GM12878 (cell line): ENCODE measurements around the gene ODAM. TPM values are rescaled to one million over a fixed set of nuclear protein-coding genes. Genes with fewer than 3 reads are reported as not detected.

Source experiments
- ATAC-seq: fragments of 200-7000 bp; cut with Tn5 transposase; 3 replicates; pipeline ENCODE4 v1.9.1; 2020; ENCODE audit warnings: mild to moderate bottlenecking, moderate library complexity
- BruUV-seq: library from RNA; stranded (reverse); fragments of 400-500 nt; replicated peaks from 2 replicates; lab custom pipeline; 2021; lab: Mats Ljungman, UMichigan
- CTCF ChIA-PET: fragments of 300-600 bp; sonication (Branson Sonifier 250); formaldehyde crosslinking; extraction: SDS; loops from one replicate; lab custom pipeline; 2021; ENCODE audit warnings: inconsistent platforms; lab: Yijun Ruan, JAX
- POLR2A ChIA-PET: fragments of 350-600 bp; formaldehyde crosslinking; extraction: SDS; loops from one replicate; lab custom pipeline; 2021; ENCODE audit warnings: inconsistent platforms; lab: Charles Lee
- RAD21 ChIA-PET: fragments of 300-600 bp; sonication (Branson Sonifier 250); formaldehyde crosslinking; loops from one replicate; lab custom pipeline; 2023; ENCODE audit warnings: antibody characterized with exemption; ENCODE audit not compliant: unreplicated experiment; lab: Charles Lee
- SMC1A ChIA-PET: fragments of 300-600 bp; sonication (Branson Sonifier 250); formaldehyde crosslinking; loops from one replicate; lab custom pipeline; 2023; ENCODE audit not compliant: unreplicated experiment, uncharacterized antibody; lab: Charles Lee
- DNase-seq: peaks from one replicate; pipeline ENCODE4 v3.0.0-alpha.2; 2011; ENCODE audit warnings: low read depth, low spot score
- FAIRE-seq: peaks from 3 replicates; lab custom pipeline; 2011; peaks lifted over from hg19 to GRCh38; lab: Jason Lieb, UNC
- H2AFZ ChIP-seq: 2 replicates; pipeline ENCODE4 v1.6.0; 2011; ENCODE audit warnings: low read depth, low read length, control low read depth; ENCODE audit not compliant: control insufficient read depth
- H3K27ac ChIP-seq: 2 replicates; pipeline ENCODE4 v1.5.1; 2011; ENCODE audit warnings: control low read depth; ENCODE audit not compliant: control insufficient read depth, insufficient read depth
- H3K27me3 ChIP-seq, 2 experiments: replicated peaks in 1 of 2; 2 replicates each; pipeline versions ENCODE4 v1.6.0 to v1.6.1; 2011; ENCODE audit warnings: low read length in 1 of 2; ENCODE audit not compliant: control insufficient read depth in 2 of 2, insufficient read depth in 2 of 2
- H3K36me3 ChIP-seq, 2 experiments: 2 replicates each; pipeline ENCODE4 v1.5.1; 2011; ENCODE audit warnings: low read length in 1 of 2; ENCODE audit not compliant: control insufficient read depth in 2 of 2, insufficient read depth in 2 of 2
- H3K4me1 ChIP-seq: 2 replicates; pipeline ENCODE4 v1.6.1; 2011; ENCODE audit warnings: mild to moderate bottlenecking, low read length, moderate library complexity, mixed read lengths; ENCODE audit not compliant: control insufficient read depth, insufficient read depth
- H3K4me2 ChIP-seq: 2 replicates; pipeline ENCODE4 v1.6.0; 2011; ENCODE audit warnings: control low read depth; ENCODE audit not compliant: control insufficient read depth, insufficient read depth
- H3K4me3 ChIP-seq: fragments of 200-600 bp; sonication (generic); 2 replicates; pipeline ENCODE4 v1.5.1; 2016
- H3K79me2 ChIP-seq: 2 replicates; pipeline ENCODE4 v1.6.0; 2011; ENCODE audit warnings: low read length; ENCODE audit not compliant: control insufficient read depth, insufficient read depth
- H3K9ac ChIP-seq: 2 replicates; pipeline ENCODE4 v1.8.0; 2011; ENCODE audit warnings: low read length, control low read depth, mixed read lengths; ENCODE audit not compliant: control insufficient read depth, insufficient read depth
- H3K9me3 ChIP-seq: replicated peaks from 3 replicates; pipeline ENCODE4 v1.5.1; 2011; ENCODE audit warnings: mild to moderate bottlenecking, low read length; ENCODE audit not compliant: control insufficient read depth, insufficient read depth
- H4K20me1 ChIP-seq: 2 replicates; pipeline ENCODE4 v1.6.0; 2011; ENCODE audit not compliant: control insufficient read depth, insufficient read depth
- ASH2L ChIP-seq: fragments of 300-600, 200-600 bp; sonication (generic); IDR thresholded peaks from 2 replicates; pipeline ENCODE4 v1.6.1; 2017; ENCODE audit warnings: low read depth, mild to moderate bottlenecking, borderline replicate concordance
- ATF2 ChIP-seq: IDR thresholded peaks from 2 replicates; pipeline ENCODE4 v1.6.1; 2012; ENCODE audit warnings: low read length, inconsistent platforms
- BCLAF1 ChIP-seq: fragments of 450-650 bp; IDR thresholded peaks from 2 replicates; pipeline ENCODE4 v1.6.1; 2017; ENCODE audit warnings: antibody characterized with exemption, mild to moderate bottlenecking, moderate library complexity
- EZH2 ChIP-seq: IDR thresholded peaks from 2 replicates; pipeline ENCODE4 v1.6.1; 2012; ENCODE audit warnings: low read depth, mild to moderate bottlenecking, control low read depth, inconsistent platforms, low read length, borderline replicate concordance; ENCODE audit not compliant: control insufficient read depth
- HDAC2 ChIP-seq: fragments of 200-600 bp; sonication (generic); IDR thresholded peaks from 2 replicates; pipeline ENCODE4 v1.6.1; 2017
- IKZF1 ChIP-seq: fragments of 450-650 bp; conservative IDR thresholded peaks from 2 replicates; pipeline ENCODE4 v1.6.1; 2017; ENCODE audit warnings: antibody characterized with exemption, mild to moderate bottlenecking
- JUNB ChIP-seq: IDR thresholded peaks from 2 replicates; pipeline ENCODE4 v1.6.1; 2016; ENCODE audit warnings: antibody characterized with exemption, mild to moderate bottlenecking
- KLF5 ChIP-seq: fragments of 450-650 bp; IDR thresholded peaks from 2 replicates; pipeline ENCODE4 v1.6.1; 2014; ENCODE audit warnings: mild to moderate bottlenecking; ENCODE audit not compliant: partially characterized antibody
- NR2C1 ChIP-seq: fragments of 450-650 bp; IDR thresholded peaks from 2 replicates; pipeline ENCODE4 v1.6.1; 2017; ENCODE audit warnings: antibody characterized with exemption, mild to moderate bottlenecking, moderate library complexity
- NR2F1 ChIP-seq: fragments of 450-650 bp; conservative IDR thresholded peaks from 2 replicates; pipeline ENCODE4 v1.6.1; 2017; ENCODE audit warnings: mild to moderate bottlenecking
- NRF1 ChIP-seq: conservative IDR thresholded peaks from 2 replicates; pipeline ENCODE4 v1.6.1; 2011; ENCODE audit warnings: mild to moderate bottlenecking, low read depth, low read length, improper control_type of control experiment
- RAD21 ChIP-seq: IDR thresholded peaks from 2 replicates; pipeline ENCODE4 v1.6.1; 2011; ENCODE audit warnings: mild to moderate bottlenecking, low read depth, low read length, moderate library complexity; ENCODE audit not compliant: insufficient read depth
- SP1 ChIP-seq: IDR thresholded peaks from one replicate; pipeline ENCODE4 v1.6.1; 2011; ENCODE audit warnings: low read depth, low read length
- SUZ12 ChIP-seq: fragments of 200-600 bp; sonication (generic); IDR thresholded peaks from one replicate; pipeline ENCODE4 v1.6.1; 2018; ENCODE audit warnings: antibody characterized with exemption, mild to moderate bottlenecking; ENCODE audit not compliant: unreplicated experiment
- USF1 ChIP-seq: IDR thresholded peaks from 2 replicates; pipeline ENCODE4 v1.6.1; 2011; ENCODE audit warnings: borderline replicate concordance, low read depth, mild to moderate bottlenecking, moderate library complexity, mixed read lengths, low read length; ENCODE audit not compliant: insufficient read depth; ENCODE audit errors: extremely low read length
- ZBTB33 ChIP-seq: fragments of 450-650 bp; IDR thresholded peaks from 2 replicates; pipeline ENCODE4 v1.6.1; 2017; ENCODE audit warnings: mild to moderate bottlenecking
- ZNF217 ChIP-seq: fragments of 450-650 bp; IDR thresholded peaks from 2 replicates; pipeline ENCODE4 v1.6.1; 2017; ENCODE audit warnings: antibody characterized with exemption, mild to moderate bottlenecking
- WGBS: methylation state at CpG from one replicate; pipeline ENCODE4 v1.1.6; 2016; ENCODE audit warnings: low lambda C conversion rate; ENCODE audit not compliant: insufficient replicate concordance, insufficient coverage; ENCODE audit errors: missing lambda C conversion rate; 5-methylcytosine and 5-hydroxymethylcytosine counted together
- in situ Hi-C: fragments of 300-500 bp; cut with MboI; formaldehyde crosslinking; loops from 9 replicates; pipeline ENCODE4 v1.14.3; 2018; ENCODE audit warnings: mixed read lengths
- intact Hi-C: fragments of 100-400 bp; cut with micrococcal nuclease; formaldehyde crosslinking; loops from one replicate; pipeline ENCODE4 v1.14.2; 2022; ENCODE audit not compliant: unreplicated experiment
- polyA plus RNA-seq, 11 experiments: library from polyadenylated mRNA; depleted of rRNA in 4 of 11; unstranded in 6 of 11; stranded (reverse) in 5 of 11; fragments of >200 nt; fragmentation: Nextera tagmentation in 4 of 11; fragmentation: Illumina TruSeq in 1 of 11; extraction: Ambion mirVana in 4 of 11; extraction: Trizol in 1 of 11; gene quantifications; 1 replicate in 1 of 11; 2 replicates in 10 of 11; pipeline versions ENCODE4 v1.2.1 to v1.2.3, GENCODE V29; 2011 to 2016; ENCODE audit warnings: inconsistent platforms in 2 of 11, missing spikeins in 2 of 11, low read depth in 1 of 11
- total RNA-seq, 4 experiments: library from RNA; depleted of rRNA in 3 of 4; stranded (reverse); fragments of >200 nt in 3 of 4; fragmentation: Illumina TruSeq in 1 of 4; extraction: Trizol in 1 of 4; gene quantifications; 2 replicates each; pipeline versions ENCODE4 v1.2.1 to v1.2.3, GENCODE V29; 2013 to 2021

ODAM gene
- total and polyA plus RNA-seq, 10 of the 15 experiments (the other 5 are each of a cell fraction or from before 2014, with no cell fraction given): not detected

- TF ChIP-seq RAD21: no peak
- TF ChIP-seq EZH2: no peak
- TF ChIP-seq ZBTB33: no peak
- no peak for TF ChIP-seq JUNB
- TF ChIP-seq HDAC2: no peak
- TF ChIP-seq, all 136 proteins: peak for 0
These were observed 15.7 kb upstream of the ODAM start (continued) for GRCh38 chr4:70179811-70180210.

GRCh38 chr4:70181864-70182263 is 13.7 kb upstream of the ODAM start:
- Histone ChIP-seq H3K36me3 (no peaks in the 10 kb centered on the region), H3K9me3 (no peaks in the 10 kb centered on the region), H3K79me2 (no peaks in the 10 kb centered on the region), H3K27ac (no peak overlapping the region), H3K27me3 (no peaks in the 10 kb centered on the region), H3K4me3 (no peak overlapping the region), H2AFZ (no peak overlapping the region), H3K9ac (no peak overlapping the region), H4K20me1 (no peaks in the 10 kb centered on the region), H3K4me2 (no peak overlapping the region), H3K4me1 (no peaks in the 10 kb centered on the region)
- ChIA-PET RAD21 (interaction anchor here (1.3 kb wide), 1 partner anchor 286 kb away, joined by 6 read pairs; no protein-coding TSS in a partner anchor), POLR2A (no interaction called here), CTCF (interaction anchor here (2.6 to 4.6 kb wide), 3 partner anchors 286 to 492 kb away, joined by 9 to 36 read pairs (median 19); no protein-coding TSS in a partner anchor), SMC1A (interaction anchor here (0.7 kb wide), 1 partner anchor 285 kb away, joined by 3 read pairs; no protein-coding TSS in a partner anchor)
- DNase-seq (no peak), FAIRE-seq (no peak), ATAC-seq (no peak)
- intact Hi-C loops (loop anchor here (2.0 kb wide), 3 partner anchors 323 to 493 kb away; no protein-coding TSS in a partner anchor), in situ Hi-C loops (loop anchor here (5.0 kb wide), 1 partner anchor 490 kb away; no protein-coding TSS in a partner anchor)
- WGBS: 0% methylated on average over 1 of the region's 1 CpG
- BruUV-seq: no TSS peak
- TF ChIP-seq RAD21: no peak
- no peak for TF ChIP-seq ATF2
- TF ChIP-seq BCLAF1: no peak
- no peak for TF ChIP-seq NRF1
- TF ChIP-seq SP1: no peak
- TF ChIP-seq NR2F1: no peak
- TF ChIP-seq USF1: no peak
- TF ChIP-seq ASH2L: no peak
- TF ChIP-seq NR2C1: no peak
- no peak for TF ChIP-seq KLF5
- TF ChIP-seq SUZ12: no peak
- TF ChIP-seq ZNF217: no peak
- no peak for TF ChIP-seq IKZF1
